WTC11 (cell line): Measurements from ENCODE around the gene NBEA. TPM values are rescaled to one million over a fixed set of nuclear protein-coding genes. Genes with fewer than 3 reads are reported as not detected.

Experiments
- ATAC-seq: fragments of 200-7000 bp; cut with Tn5 transposase; 2 replicates; pipeline ENCODE4 v1.10.0; 2021; ENCODE audit warnings: mild to moderate bottlenecking, moderate library complexity
- CTCF ChIA-PET: fragments of 300-600 bp; sonication (Branson Sonifier 250); formaldehyde crosslinking; loops from one replicate; lab custom pipeline; 2021; ENCODE audit warnings: antibody characterized with exemption; lab: Charles Lee
- POLR2A ChIA-PET: fragments of 350-600 bp; sonication (Branson Sonifier 250); formaldehyde crosslinking; loops from one replicate; lab custom pipeline; 2021; ENCODE audit warnings: antibody characterized with exemption; lab: Charles Lee
- DNase-seq: peaks from one replicate; pipeline ENCODE4 v3.0.0; 2021; ENCODE audit warnings: low spot score
- H3K27ac Mint-ChIP-seq: 2 replicates; pipeline ENCODE4 v1.8.0; 2021; ENCODE audit warnings: mixed read lengths
- H3K27me3 Mint-ChIP-seq: 2 replicates; pipeline ENCODE4 v1.8.0; 2021; ENCODE audit warnings: low read depth, mild to moderate bottlenecking, moderate library complexity, mixed read lengths
- H3K36me3 Mint-ChIP-seq: 2 replicates; pipeline ENCODE4 v1.8.0; 2021; ENCODE audit warnings: mixed read lengths
- H3K4me1 Mint-ChIP-seq: 2 replicates; pipeline ENCODE4 v1.8.0; 2022; ENCODE audit warnings: mixed read lengths
- H3K4me3 Mint-ChIP-seq: 2 replicates; pipeline ENCODE4 v1.8.0; 2021; ENCODE audit warnings: mild to moderate bottlenecking, moderate library complexity, mixed read lengths
- H3K9me3 Mint-ChIP-seq: 2 replicates; pipeline ENCODE4 v1.8.0; 2021; ENCODE audit warnings: mixed read lengths
- CREB1 ChIP-seq: sonication (generic); formaldehyde crosslinking; IDR thresholded peaks from 2 replicates; pipeline ENCODE4 v1.8.0; 2023; ENCODE audit warnings: mild to moderate bottlenecking, missing genetic modification reagents
- CREM ChIP-seq: sonication (generic); formaldehyde crosslinking; IDR thresholded peaks from 2 replicates; pipeline ENCODE4 v1.8.1; 2022; ENCODE audit warnings: mild to moderate bottlenecking, missing genetic modification reagents, moderate library complexity
- FOXJ3 ChIP-seq: sonication (generic); formaldehyde crosslinking; IDR thresholded peaks from 2 replicates; pipeline ENCODE4 v1.9.0; 2021; ENCODE audit warnings: missing genetic modification reagents, mild to moderate bottlenecking, borderline replicate concordance
- IRF2 ChIP-seq: sonication (generic); formaldehyde crosslinking; IDR thresholded peaks from 2 replicates; pipeline ENCODE4 v1.8.0; 2022; ENCODE audit warnings: low read depth, missing genetic modification reagents, borderline replicate concordance
- JUN ChIP-seq: sonication (generic); formaldehyde crosslinking; IDR thresholded peaks from 2 replicates; pipeline ENCODE4 v1.8.0; 2023; ENCODE audit warnings: mild to moderate bottlenecking, missing genetic modification reagents
- KAT7 ChIP-seq: sonication (generic); formaldehyde crosslinking; IDR thresholded peaks from 2 replicates; pipeline ENCODE4 v1.8.1; 2023; ENCODE audit warnings: missing genetic modification reagents, mild to moderate bottlenecking, borderline replicate concordance
- MXD4 ChIP-seq: fragments of 250-450 bp; sonication (Bioruptor Pico); IDR thresholded peaks from 2 replicates; pipeline ENCODE4 v1.8.0; 2021; ENCODE audit warnings: mild to moderate bottlenecking, moderate library complexity, borderline replicate concordance
- MYBL2 ChIP-seq: sonication (generic); formaldehyde crosslinking; IDR thresholded peaks from 2 replicates; pipeline ENCODE4 v1.8.1; 2023; ENCODE audit warnings: mild to moderate bottlenecking, moderate library complexity, missing genetic modification reagents
- NR3C1 ChIP-seq: sonication (generic); formaldehyde crosslinking; conservative IDR thresholded peaks from 2 replicates; pipeline ENCODE4 v1.8.1; 2023; ENCODE audit warnings: low read depth, mild to moderate bottlenecking, missing genetic modification reagents
- SP1 ChIP-seq: sonication (generic); formaldehyde crosslinking; conservative IDR thresholded peaks from 2 replicates; pipeline ENCODE4 v1.8.1; 2022; ENCODE audit warnings: missing genetic modification reagents
- TEAD4 ChIP-seq: sonication (generic); formaldehyde crosslinking; IDR thresholded peaks from 2 replicates; pipeline ENCODE4 v1.8.0; 2022; ENCODE audit warnings: mild to moderate bottlenecking, missing genetic modification reagents
- TP53 ChIP-seq: sonication (generic); formaldehyde crosslinking; IDR thresholded peaks from 2 replicates; pipeline ENCODE4 v1.8.1; 2023; ENCODE audit warnings: mild to moderate bottlenecking, missing genetic modification reagents
- USF1 ChIP-seq: sonication (generic); formaldehyde crosslinking; IDR thresholded peaks from 2 replicates; pipeline ENCODE4 v1.8.0; 2022; ENCODE audit warnings: mild to moderate bottlenecking, missing genetic modification reagents
- ZSCAN18 ChIP-seq: fragments of 250-450 bp; sonication (Bioruptor Pico); IDR thresholded peaks from 2 replicates; pipeline ENCODE4 v2.1.2; 2022; ENCODE audit warnings: mild to moderate bottlenecking, moderate library complexity
- total RNA-seq: library from RNA; stranded (reverse); gene quantifications from 3 replicates; pipeline ENCODE4 v1.2.3, GENCODE V29; 2021
- TF ChIP-seq, protein P1 (sequence below): fragments of 250-450 bp; sonication (Bioruptor Pico); IDR thresholded peaks from 2 replicates; pipeline ENCODE4 v1.9.0; 2021; ENCODE audit warnings: moderate library complexity, mild to moderate bottlenecking, inconsistent platforms, borderline replicate concordance
- TF ChIP-seq, protein P2 (sequence below): sonication (generic); formaldehyde crosslinking; IDR thresholded peaks from 2 replicates; pipeline ENCODE4 v1.8.1; 2022; ENCODE audit warnings: low read depth, missing genetic modification reagents, borderline replicate concordance
- TF ChIP-seq, protein P3 (sequence below): fragments of 250-450 bp; sonication (Bioruptor Pico); IDR thresholded peaks from 2 replicates; pipeline ENCODE4 v1.8.0; 2021; ENCODE audit warnings: mild to moderate bottlenecking
- TF ChIP-seq, protein P4 (sequence below): fragments of 250-450 bp; sonication (Bioruptor Pico); IDR thresholded peaks from 2 replicates; pipeline ENCODE4 v1.9.0; 2021; ENCODE audit warnings: mild to moderate bottlenecking, borderline replicate concordance
- TF ChIP-seq, protein P5 (sequence below): fragments of 250-450 bp; sonication (Bioruptor Pico); IDR thresholded peaks from 2 replicates; pipeline ENCODE4 v1.9.0; 2021; ENCODE audit warnings: mild to moderate bottlenecking
- TF ChIP-seq, protein P6 (sequence below): sonication (generic); formaldehyde crosslinking; IDR thresholded peaks from 2 replicates; pipeline ENCODE4 v1.8.1; 2022; ENCODE audit warnings: mild to moderate bottlenecking, moderate library complexity, missing genetic modification reagents

Gene NBEA
- total RNA-seq, 1 experiment from 2014 or later: 20.9 TPM

GRCh38 chr13:35716729-35717128 lies 774.7 kb downstream of the NBEA start (continued):
- no peak for TF ChIP-seq SP1 (CRISPR knock-in tag)
- no peak for TF ChIP-seq JUN (CRISPR knock-in tag)
- TF ChIP-seq CREM: no peak
- no peak for TF ChIP-seq MYBL2

- ATAC-seq: no peak
- Mint-ChIP-seq H3K4me3 (no peak overlapping the region), H3K27me3 (no peaks in the 10 kb centered on the region), H3K9me3 (no peaks in the 10 kb centered on the region), H3K36me3 (no peaks in the 10 kb centered on the region), H3K4me1 (peaks cover 19% of the 10 kb centered on the region), H3K27ac (no peak overlapping the region)
- CTCF ChIA-PET: interaction anchor here (0.7 kb wide), 1 partner anchor 72 kb away, joined by 3 read pairs; no protein-coding TSS in a partner anchor
- DNase-seq: no peak
- POLR2A ChIA-PET: no interaction called here
- no peak for TF ChIP-seq ZSCAN18
- TF ChIP-seq, protein P1, sequence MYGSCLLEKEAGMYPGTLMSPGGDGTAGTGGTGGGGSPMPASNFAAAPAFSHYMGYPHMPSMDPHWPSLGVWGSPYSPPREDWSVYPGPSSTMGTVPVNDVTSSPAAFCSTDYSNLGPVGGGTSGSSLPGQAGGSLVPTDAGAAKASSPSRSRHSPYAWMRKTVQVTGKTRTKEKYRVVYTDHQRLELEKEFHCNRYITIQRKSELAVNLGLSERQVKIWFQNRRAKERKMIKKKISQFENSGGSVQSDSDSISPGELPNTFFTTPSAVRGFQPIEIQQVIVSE (CRISPR knock-in tag): no peak
- no peak for TF ChIP-seq FOXJ3 (CRISPR knock-in tag)
- no peak for TF ChIP-seq CREB1 (CRISPR knock-in tag)
- TF ChIP-seq IRF2 (CRISPR knock-in tag): no peak
- TF ChIP-seq, protein P2, sequence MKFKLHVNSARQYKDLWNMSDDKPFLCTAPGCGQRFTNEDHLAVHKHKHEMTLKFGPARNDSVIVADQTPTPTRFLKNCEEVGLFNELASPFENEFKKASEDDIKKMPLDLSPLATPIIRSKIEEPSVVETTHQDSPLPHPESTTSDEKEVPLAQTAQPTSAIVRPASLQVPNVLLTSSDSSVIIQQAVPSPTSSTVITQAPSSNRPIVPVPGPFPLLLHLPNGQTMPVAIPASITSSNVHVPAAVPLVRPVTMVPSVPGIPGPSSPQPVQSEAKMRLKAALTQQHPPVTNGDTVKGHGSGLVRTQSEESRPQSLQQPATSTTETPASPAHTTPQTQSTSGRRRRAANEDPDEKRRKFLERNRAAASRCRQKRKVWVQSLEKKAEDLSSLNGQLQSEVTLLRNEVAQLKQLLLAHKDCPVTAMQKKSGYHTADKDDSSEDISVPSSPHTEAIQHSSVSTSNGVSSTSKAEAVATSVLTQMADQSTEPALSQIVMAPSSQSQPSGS (CRISPR knock-in tag): no peak
- TF ChIP-seq, protein P3, sequence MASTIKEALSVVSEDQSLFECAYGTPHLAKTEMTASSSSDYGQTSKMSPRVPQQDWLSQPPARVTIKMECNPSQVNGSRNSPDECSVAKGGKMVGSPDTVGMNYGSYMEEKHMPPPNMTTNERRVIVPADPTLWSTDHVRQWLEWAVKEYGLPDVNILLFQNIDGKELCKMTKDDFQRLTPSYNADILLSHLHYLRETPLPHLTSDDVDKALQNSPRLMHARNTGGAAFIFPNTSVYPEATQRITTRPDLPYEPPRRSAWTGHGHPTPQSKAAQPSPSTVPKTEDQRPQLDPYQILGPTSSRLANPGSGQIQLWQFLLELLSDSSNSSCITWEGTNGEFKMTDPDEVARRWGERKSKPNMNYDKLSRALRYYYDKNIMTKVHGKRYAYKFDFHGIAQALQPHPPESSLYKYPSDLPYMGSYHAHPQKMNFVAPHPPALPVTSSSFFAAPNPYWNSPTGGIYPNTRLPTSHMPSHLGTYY: no peak
- TF ChIP-seq TEAD4 (CRISPR knock-in tag): no peak
- no peak for TF ChIP-seq MXD4 (CRISPR knock-in tag)
- no peak for TF ChIP-seq TP53 (CRISPR knock-in tag)
- TF ChIP-seq, protein P4, sequence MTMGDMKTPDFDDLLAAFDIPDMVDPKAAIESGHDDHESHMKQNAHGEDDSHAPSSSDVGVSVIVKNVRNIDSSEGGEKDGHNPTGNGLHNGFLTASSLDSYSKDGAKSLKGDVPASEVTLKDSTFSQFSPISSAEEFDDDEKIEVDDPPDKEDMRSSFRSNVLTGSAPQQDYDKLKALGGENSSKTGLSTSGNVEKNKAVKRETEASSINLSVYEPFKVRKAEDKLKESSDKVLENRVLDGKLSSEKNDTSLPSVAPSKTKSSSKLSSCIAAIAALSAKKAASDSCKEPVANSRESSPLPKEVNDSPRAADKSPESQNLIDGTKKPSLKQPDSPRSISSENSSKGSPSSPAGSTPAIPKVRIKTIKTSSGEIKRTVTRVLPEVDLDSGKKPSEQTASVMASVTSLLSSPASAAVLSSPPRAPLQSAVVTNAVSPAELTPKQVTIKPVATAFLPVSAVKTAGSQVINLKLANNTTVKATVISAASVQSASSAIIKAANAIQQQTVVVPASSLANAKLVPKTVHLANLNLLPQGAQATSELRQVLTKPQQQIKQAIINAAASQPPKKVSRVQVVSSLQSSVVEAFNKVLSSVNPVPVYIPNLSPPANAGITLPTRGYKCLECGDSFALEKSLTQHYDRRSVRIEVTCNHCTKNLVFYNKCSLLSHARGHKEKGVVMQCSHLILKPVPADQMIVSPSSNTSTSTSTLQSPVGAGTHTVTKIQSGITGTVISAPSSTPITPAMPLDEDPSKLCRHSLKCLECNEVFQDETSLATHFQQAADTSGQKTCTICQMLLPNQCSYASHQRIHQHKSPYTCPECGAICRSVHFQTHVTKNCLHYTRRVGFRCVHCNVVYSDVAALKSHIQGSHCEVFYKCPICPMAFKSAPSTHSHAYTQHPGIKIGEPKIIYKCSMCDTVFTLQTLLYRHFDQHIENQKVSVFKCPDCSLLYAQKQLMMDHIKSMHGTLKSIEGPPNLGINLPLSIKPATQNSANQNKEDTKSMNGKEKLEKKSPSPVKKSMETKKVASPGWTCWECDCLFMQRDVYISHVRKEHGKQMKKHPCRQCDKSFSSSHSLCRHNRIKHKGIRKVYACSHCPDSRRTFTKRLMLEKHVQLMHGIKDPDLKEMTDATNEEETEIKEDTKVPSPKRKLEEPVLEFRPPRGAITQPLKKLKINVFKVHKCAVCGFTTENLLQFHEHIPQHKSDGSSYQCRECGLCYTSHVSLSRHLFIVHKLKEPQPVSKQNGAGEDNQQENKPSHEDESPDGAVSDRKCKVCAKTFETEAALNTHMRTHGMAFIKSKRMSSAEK (CRISPR knock-in tag): no peak
- TF ChIP-seq, protein P5, sequence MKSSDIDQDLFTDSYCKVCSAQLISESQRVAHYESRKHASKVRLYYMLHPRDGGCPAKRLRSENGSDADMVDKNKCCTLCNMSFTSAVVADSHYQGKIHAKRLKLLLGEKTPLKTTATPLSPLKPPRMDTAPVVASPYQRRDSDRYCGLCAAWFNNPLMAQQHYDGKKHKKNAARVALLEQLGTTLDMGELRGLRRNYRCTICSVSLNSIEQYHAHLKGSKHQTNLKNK (CRISPR knock-in tag): no peak
- no peak for TF ChIP-seq USF1 (CRISPR knock-in tag)
- no peak for TF ChIP-seq KAT7
- TF ChIP-seq, protein P6, sequence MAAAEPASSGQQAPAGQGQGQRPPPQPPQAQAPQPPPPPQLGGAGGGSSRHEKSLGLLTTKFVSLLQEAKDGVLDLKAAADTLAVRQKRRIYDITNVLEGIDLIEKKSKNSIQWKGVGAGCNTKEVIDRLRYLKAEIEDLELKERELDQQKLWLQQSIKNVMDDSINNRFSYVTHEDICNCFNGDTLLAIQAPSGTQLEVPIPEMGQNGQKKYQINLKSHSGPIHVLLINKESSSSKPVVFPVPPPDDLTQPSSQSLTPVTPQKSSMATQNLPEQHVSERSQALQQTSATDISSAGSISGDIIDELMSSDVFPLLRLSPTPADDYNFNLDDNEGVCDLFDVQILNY (CRISPR knock-in tag): no peak
- no peak for TF ChIP-seq NR3C1
Observed at GRCh38 chr13:35718084-35718483, 776.0 kb downstream of the NBEA start.
